GM19099 (cell line): ENCODE data around the gene TRIM59.

Experiments
- POLR2A ChIP-seq: IDR thresholded peaks from 3 replicates; pipeline ENCODE4 v1.6.1; 2011; ENCODE audit warnings: low read depth; ENCODE audit not compliant: insufficient read length; ENCODE audit errors: extremely low read depth

TRIM59 gene, protein sequence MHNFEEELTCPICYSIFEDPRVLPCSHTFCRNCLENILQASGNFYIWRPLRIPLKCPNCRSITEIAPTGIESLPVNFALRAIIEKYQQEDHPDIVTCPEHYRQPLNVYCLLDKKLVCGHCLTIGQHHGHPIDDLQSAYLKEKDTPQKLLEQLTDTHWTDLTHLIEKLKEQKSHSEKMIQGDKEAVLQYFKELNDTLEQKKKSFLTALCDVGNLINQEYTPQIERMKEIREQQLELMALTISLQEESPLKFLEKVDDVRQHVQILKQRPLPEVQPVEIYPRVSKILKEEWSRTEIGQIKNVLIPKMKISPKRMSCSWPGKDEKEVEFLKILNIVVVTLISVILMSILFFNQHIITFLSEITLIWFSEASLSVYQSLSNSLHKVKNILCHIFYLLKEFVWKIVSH

DNA sequence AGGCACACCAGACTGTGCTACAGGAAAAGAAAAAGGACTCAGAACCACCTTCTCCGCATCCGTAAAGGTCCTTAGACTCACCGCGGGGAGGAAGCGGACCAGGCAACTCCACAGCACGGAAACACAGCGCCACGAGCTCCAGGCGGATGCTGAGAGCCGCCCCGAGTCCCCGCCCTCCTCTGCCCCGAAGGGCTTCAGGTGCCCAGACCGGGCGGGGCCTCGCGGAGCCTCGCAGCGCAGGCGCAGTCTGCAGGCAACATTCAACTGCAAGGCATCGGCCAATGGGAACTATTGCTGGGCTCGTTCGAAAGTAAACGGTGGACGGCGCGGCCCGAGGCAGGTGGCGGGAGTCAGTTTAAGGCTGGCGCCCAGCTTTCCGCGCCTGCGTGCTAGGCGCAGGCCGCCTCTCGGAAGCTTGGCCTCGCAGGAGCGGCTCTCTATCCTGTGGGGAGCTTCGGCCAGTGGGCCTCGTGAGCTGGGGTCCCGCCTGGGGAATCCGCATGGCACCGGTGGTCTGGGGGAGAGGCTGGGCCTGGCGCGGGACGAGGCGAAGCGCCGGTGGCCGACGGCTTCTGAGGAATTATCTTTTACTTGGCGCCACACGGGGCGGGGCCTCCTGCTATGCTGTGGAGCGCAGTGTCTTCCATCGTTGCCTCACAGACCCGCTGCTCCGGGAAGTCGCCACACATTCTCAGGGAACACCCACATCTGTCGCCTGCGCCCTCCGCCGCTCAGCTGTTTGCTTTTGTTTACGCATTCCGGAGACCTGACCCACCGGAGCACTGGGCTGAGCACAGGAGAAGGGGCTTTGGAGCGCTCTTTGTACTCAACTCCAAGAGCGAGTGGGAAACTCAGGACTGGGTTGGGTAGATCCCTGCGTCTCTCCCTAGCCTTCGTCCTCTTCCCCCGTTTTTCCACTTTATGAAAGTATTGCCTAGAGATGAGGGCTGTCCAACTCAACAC lies at the start of gene TRIM59:
TRIM59 (minus strand) TSS at position 151 of the 963 bp plus-strand sequence. CDS start 10,603 bp downstream, outside the sequence.
- peak; percentile 94 for TF ChIP-seq POLR2A

DNA sequence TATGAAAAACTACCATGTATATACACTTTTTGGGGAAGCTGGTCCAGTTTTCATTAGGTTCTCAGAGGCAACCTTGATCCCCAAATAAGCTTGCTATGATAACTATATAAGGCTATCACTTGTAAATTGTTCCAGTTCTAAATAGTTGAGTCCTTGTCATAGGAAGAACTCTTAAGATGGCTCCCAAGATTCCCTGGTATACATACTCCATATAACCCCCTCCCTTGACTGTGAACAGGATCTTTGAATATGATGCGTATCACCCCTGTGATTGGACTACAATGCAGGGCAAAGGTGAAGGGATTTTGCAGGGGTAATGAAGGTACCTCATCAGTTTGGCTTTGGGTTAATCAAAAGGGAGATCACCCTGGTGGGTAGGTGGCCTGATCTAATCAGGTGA lies 48.6 kb upstream of the TRIM59 start:
- no peak for TF ChIP-seq POLR2A

DNA sequence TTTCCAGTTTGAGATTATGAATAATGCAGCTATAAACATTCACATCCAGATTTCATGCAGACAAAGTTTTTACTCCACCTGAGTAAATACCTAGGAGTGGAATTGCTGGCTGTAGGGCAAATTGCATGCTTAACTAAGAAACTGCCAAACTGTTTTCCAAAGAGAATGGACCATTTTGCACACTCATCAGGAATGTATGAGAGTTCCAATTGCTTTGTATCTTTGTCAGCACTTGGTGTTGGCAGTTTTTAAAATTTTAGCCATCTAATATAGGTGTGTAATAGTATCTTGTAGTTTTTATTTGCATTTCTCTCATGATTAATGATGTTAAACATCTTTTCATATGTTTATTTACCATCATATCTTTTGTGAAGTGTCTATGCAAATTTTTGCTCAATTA lies 40.6 kb upstream of the TRIM59 start:
- TF ChIP-seq POLR2A: no peak

DNA sequence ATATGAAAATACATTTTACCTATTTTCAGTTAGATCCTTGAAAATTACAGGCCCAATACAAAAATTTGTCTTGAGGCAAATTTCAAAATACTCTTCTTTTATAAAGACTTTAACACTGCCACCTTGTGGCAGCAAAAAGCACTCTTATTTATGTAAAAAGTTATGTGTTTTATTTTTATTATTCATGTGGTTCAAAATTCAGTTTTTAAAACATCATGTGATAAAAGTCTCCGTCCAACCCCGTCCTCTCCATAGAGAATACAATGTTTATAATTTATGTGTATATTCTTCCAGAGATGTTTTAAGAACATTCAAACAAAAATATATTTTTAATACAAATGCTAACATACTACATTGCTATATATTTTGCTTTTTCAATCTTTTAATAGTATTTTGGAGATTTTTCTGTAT lies 36.9 kb upstream of the TRIM59 start:
- TF ChIP-seq POLR2A: no peak

DNA sequence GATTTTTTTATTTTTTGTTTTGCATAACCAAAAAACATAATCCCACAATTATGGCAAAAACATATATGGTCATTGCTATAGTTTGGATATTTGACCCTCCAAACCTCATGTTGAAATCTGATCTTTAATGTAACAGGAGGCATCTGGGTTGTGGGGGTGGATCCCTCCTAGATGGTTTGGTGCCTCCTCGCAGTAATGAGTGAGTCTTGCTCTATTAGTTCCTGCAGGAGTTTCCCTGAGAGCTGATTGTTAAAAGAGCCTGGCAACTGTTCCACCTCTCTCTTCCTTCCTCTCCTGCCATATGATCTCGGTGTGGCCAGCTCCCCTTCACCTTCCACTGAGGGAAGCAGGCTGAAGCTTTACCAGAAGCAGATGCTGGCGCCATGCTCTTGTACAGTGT lies 33.2 kb upstream of the TRIM59 start:
- no peak for TF ChIP-seq POLR2A

DNA sequence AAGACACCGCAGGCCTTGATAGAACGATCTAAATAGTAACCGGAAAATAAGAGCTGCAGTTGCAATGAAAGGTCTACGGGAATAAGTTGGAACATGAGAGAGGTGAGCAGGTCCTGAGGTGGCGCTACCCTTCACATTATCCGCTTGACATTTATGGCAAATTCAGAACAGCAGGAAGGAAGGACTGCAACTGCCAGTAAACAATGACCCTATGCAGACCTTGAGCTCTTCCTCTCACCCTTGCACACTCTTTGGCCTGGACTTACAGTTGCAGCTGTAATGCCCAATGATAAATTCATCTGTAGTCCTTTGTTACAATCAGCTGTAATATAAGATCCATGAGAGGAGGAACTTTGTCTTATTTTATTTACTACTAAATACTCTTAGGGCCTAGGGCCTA lies 32.3 kb upstream of the TRIM59 start:
- no peak for TF ChIP-seq POLR2A

DNA sequence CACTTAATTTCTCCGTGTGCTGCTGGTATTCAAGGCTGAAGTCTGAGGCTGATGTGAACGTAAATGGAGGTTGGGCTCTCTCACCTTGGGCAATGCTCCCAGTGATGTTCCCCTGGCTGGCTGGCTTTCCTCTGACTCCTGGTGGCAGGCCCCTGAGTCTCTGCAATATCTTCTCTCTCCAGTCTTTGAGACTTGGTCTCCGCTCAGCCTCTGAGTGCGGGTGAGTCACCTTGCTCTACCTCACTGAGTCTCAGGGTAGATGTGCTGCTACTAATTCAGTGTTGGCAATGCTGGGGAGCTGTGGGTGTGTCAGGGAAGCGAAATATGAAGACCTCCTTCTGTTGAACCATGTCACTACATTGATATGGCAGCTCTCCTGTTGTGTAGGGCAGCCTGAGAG lies 31.3 kb upstream of the TRIM59 start:
- TF ChIP-seq POLR2A: no peak

DNA sequence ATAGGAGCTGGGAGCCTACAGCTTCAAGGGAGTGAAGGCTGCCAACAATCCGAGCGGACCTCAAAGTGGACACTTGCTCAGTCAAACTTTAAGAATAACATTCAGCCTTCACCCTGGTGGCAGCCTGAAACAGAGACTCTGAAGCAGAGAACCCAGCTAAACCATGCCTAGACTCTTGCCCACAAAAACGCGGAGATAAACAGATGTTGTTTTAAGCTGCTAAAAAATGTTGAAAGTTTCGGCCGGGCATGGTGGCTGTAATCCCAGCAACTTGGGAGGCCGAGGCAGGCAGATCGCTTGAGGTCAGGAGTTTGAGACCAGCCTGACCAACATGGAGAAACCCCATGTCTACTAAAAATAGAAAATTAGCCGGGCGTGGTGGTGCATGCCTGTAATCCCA lies 29.8 kb upstream of the TRIM59 start:
- TF ChIP-seq POLR2A: no peak

DNA sequence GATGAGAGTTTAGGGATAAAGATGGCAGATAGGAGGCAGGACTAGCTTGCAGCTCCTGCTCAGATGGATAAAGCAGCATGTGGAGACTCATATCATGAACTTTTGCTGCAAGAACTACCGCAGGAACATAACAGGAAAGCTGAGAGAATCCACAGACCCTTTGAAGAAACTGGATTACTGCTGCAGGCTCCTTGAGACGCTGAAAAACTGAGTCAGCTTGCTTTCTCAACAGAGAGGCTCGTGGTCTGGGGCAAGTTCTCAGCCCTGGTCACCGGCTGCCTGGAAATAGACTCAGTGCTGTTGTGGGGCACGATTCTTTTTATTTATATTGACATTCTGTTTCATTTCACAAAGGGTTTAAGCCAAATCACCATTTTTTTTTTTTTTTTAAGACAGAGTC lies 28.8 kb upstream of the TRIM59 start:
- no peak for TF ChIP-seq POLR2A

DNA sequence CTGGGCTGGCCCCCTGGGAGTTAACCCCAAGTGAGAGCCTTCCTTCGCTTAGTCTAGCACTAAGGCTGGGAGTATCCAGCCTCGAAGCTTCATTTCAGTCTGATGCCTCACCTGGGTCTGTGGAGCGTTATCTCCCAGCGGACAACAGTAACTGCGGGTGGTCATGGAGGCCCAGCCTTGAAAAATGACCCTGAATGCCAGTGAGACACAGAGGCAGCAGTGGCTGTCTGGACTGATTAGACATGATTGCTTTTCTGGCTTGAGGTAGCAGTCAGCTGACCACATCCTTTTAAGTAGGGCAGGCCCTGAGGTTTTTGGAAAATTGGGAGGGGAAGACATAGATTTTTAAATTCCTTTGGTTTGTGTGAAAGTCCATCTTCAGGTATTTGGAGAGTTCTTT lies 28.2 kb upstream of the TRIM59 start:
- no peak for TF ChIP-seq POLR2A

DNA sequence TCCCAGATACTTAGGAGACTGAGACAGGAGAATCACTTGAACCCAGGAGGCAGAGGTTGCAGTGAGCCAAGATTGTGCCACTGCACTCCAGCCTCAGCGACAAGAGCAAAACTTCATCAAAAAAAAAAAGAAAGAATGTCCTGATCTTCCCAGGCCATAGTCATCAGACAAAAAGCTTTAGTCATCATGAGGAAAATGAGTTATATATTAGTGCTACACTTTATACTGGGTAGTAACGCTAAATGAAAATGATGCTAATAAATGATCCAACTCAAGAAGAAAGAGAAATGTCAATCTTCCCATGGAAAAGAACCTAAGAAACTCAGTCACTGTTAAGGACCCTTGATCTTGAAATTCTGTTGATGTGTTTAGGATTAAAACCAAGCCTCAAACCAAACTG lies 26.3 kb upstream of the TRIM59 start:
- TF ChIP-seq POLR2A: no peak

DNA sequence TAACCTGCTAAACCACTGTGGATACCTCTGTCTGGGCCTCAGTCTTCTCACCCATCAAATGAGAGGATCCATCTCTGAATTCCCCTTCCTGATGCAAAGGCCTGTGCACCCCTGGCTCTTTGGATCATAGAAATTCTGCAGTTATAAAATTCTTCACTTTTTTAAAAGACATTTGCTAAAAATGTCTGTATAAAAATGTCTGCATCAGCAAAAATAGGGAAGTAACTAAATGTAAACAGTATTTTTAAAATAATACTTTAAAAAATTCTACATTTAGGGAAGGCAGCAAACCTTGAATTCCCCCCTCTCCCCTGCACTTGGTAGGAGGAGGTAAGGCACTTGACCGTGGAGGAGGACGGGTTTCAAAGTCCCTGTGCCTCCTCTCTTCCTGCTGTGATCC lies 25.6 kb upstream of the TRIM59 start:
- no peak for TF ChIP-seq POLR2A

DNA sequence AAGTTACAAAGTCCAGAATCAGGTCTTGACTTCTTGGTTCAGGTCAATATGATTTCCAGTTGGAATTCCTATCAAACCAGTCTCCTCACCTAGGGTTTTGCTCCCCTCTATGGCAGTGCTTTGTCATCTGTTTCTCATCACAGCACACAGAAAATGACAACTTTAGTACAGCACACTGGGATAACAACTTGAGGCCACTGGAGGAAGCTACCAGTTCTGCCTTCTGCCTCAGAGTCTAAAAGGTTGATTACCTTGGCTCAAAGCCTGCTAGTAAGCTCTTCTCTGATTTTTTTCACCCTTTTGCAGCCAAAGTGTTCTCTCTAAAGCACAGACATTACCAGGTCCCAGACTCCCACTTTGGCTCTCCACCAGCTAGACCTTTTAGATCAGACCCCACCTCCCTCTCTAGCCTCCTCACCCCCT lies 24.8 kb upstream of the TRIM59 start:
- no peak for TF ChIP-seq POLR2A

DNA sequence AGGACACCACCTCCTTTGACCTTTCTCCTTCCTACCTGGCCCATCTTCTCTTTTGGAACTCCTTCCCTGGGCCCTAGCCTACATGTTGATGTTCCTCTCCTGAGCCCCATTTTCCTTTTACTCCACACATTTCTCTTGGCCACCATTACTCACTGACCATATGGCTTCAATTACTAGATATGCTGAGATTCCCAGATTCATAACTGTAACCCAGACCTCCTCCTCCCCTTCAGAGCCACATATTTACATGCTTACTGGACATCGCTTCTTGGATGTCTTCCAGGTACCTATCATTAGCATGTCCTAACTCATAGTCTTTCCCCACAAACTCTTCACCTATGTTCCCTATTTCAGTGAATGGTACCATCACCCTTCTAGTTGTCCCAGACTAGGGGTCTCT lies 24.4 kb upstream of the TRIM59 start:
- TF ChIP-seq POLR2A: no peak

DNA sequence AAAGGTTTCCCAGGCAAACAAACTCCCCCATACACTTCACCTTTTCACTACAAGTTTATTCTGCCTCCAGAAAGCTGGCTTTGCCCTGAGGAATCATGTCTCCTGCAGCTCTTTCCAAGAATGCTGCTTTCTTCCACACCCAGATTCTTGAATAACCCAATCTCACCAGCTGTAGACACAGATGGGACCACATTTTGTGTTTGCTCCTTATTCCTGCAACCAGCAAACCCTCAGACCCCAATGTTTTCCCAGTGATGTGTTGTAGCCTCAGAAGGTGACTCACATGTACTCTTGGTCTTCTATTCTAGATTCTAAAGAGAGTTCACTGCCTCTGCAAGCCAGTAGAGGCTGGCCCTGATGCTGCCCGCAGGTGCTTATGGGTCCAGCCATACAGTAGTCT lies 23.6 kb upstream of the TRIM59 start:
- no peak for TF ChIP-seq POLR2A

DNA sequence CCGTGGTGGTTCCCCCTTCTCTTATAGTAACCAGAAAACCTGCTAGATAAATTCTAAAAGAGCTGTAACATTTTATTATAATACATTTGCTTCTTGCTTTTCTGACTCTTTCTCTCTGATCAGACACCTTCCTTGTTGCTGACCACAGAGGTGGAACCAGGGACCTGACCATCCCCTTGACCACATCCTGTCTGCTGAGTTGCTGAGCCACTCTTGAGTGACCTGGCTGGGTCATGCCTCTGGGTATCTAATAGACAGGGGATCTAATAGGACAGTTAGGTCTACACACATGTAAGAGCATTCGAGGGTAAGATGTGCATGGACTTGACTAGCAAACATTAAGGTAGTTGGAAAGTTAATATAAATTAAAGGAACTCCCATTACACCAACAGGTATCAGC lies 22.8 kb upstream of the TRIM59 start:
- no peak for TF ChIP-seq POLR2A
